HL-60 (cell line): ENCODE results near the gene SHISA6.

ENCODE experiments used
- DNase-seq, 2 experiments: peaks; one replicate each; pipeline ENCODE4 v3.0.0-alpha.2; 2010 to 2020; ENCODE audit warnings: low read depth in 1 of 2, low spot score in 1 of 2
- H3K27ac ChIP-seq: fragments of 250-450 bp; sonication (Bioruptor Pico); replicated peaks from 2 replicates; pipeline ENCODE4 v1.5.1; 2020; ENCODE audit warnings: mild to moderate bottlenecking, moderate library complexity
- H3K27me3 ChIP-seq: fragments of 250-450 bp; sonication (Bioruptor Pico); 2 replicates; pipeline ENCODE4 v1.5.1; 2021; ENCODE audit warnings: mild to moderate bottlenecking, moderate library complexity; ENCODE audit not compliant: insufficient read depth, poor library complexity, severe bottlenecking
- H3K4me3 ChIP-seq: replicated peaks from 2 replicates; pipeline ENCODE4 v1.5.1; 2011; ENCODE audit warnings: mild to moderate bottlenecking, control low read depth, low read length; ENCODE audit not compliant: insufficient read depth
- CTCF ChIP-seq: IDR thresholded peaks from one replicate; pipeline ENCODE4 v1.5.1; 2011; ENCODE audit warnings: low read length, control low read depth, inconsistent platforms; ENCODE audit not compliant: insufficient read depth
- GABPA ChIP-seq: IDR thresholded peaks from 2 replicates; pipeline ENCODE4 v1.6.1; 2012; ENCODE audit warnings: low read depth
- POLR2AphosphoS5 ChIP-seq: IDR thresholded peaks from 2 replicates; pipeline ENCODE4 v1.6.1; 2012; ENCODE audit warnings: low read depth
- REST ChIP-seq: IDR thresholded peaks from 2 replicates; pipeline ENCODE4 v1.6.1; 2012; ENCODE audit warnings: low read depth; ENCODE audit not compliant: insufficient replicate concordance
- SPI1 ChIP-seq: IDR thresholded peaks from 2 replicates; pipeline ENCODE4 v1.6.1; 2012; ENCODE audit warnings: low read depth, mild to moderate bottlenecking, borderline replicate concordance

Gene SHISA6

GRCh38 chr17:11278992-11279270 lies 37.9 kb downstream of the SHISA6 start:
- DNase-seq, result no peak
- H3K27me3 ChIP-seq, result no peaks in the 10 kb centered on the region
- H3K27ac ChIP-seq, result no peak overlapping the region
- no peak overlapping the region for H3K4me3 ChIP-seq
- TF ChIP-seq REST, result no peak
- TF ChIP-seq POLR2AphosphoS5, result no peak
- no peak for TF ChIP-seq SPI1
- TF ChIP-seq GABPA, result no peak
- TF ChIP-seq CTCF, result no peak

GRCh38 chr17:11279776-11280344 lies 38.8 kb downstream of the SHISA6 start:
- no peak for DNase-seq
- Histone ChIP-seq H3K27ac (no peak overlapping the region), H3K4me3 (no peak overlapping the region), H3K27me3 (no peaks in the 10 kb centered on the region)
- no peak for TF ChIP-seq CTCF
- TF ChIP-seq GABPA, result no peak
- no peak for TF ChIP-seq POLR2AphosphoS5
- no peak for TF ChIP-seq REST
- no peak for TF ChIP-seq SPI1

- TF ChIP-seq SPI1, result no peak
- no peak for TF ChIP-seq CTCF
- no peak for TF ChIP-seq GABPA
- no peak for TF ChIP-seq POLR2AphosphoS5
- H3K27ac ChIP-seq, result no peak overlapping the region
Observed at GRCh38 chr17:11282586-11282985, 41.6 kb downstream of the SHISA6 start.

GRCh38 chr17:11284811-11285210 lies 43.8 kb downstream of the SHISA6 start:
- no peak overlapping the region for H3K27ac ChIP-seq
- TF ChIP-seq CTCF (no peak), POLR2AphosphoS5 (no peak), REST (no peak), GABPA (no peak), SPI1 (no peak)
- H3K4me3 ChIP-seq, result no peak overlapping the region
- H3K27me3 ChIP-seq, result no peaks in the 10 kb centered on the region
- DNase-seq, result no peak

More at GRCh38 chr17:11282586-11282985, 41.6 kb downstream of the SHISA6 start:
- DNase-seq, result no peak
- Histone ChIP-seq H3K4me3 (no peak overlapping the region), H3K27me3 (no peaks in the 10 kb centered on the region)
